ENCODE data around the gene FBXW11. TPM values are rescaled to one million over a fixed set of nuclear protein-coding genes. Genes with fewer than 3 reads are reported as not detected.

FBXW11 gene
- total RNA-seq, 2 donors from 2014 or later = 25.9 to 35.5 TPM

DNA sequence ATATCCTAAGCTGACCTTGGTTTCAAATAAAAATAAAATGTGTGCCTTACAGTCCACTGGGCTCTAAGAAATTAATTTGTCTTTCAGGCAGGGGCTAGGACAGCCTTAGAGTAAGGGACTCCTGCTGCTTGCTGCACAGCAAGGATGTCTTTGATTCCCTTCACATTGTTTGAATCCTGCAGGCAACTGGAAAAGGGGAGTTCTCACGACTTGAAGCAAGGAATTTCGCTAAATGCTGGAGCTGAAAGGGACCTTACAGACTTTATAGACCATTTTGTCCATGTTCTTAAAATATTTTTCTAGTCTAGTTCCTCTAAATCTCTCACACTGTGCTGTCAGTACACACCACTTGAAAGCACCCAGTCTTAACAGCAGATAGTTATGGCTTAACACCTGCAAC lies 35.6 kb downstream of the FBXW11 start:
- intact Hi-C loops (cut with DNase I) = no loop called here

DNA sequence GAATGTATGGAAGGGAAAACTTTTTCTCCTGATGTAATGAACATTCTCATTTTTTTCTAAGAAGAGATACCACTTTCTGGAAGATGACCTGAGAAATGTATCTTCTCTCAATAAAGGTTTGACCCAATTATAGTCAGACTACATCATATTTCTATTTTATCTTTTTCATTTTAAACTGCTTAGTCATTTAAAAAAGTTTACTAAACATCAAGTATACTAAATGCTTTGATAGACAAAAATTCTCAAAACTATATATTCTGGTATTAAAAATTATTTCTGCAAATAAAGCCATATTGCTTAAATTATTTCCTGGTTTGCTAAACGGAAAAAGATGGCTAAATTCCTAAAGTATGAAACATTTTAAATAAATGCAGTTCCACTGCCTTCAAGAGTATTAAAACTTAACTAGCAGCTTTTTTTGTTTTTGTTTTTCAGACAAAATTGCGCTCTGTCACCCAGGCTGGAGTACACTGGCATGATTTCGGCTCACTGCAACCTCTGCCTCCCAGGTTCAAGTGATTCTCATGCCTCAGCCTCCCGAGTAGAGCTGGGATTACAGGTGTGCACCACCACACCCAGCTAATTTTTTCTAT lies 37.1 kb downstream of the FBXW11 start:
- TF ChIP-seq, protein P1, sequence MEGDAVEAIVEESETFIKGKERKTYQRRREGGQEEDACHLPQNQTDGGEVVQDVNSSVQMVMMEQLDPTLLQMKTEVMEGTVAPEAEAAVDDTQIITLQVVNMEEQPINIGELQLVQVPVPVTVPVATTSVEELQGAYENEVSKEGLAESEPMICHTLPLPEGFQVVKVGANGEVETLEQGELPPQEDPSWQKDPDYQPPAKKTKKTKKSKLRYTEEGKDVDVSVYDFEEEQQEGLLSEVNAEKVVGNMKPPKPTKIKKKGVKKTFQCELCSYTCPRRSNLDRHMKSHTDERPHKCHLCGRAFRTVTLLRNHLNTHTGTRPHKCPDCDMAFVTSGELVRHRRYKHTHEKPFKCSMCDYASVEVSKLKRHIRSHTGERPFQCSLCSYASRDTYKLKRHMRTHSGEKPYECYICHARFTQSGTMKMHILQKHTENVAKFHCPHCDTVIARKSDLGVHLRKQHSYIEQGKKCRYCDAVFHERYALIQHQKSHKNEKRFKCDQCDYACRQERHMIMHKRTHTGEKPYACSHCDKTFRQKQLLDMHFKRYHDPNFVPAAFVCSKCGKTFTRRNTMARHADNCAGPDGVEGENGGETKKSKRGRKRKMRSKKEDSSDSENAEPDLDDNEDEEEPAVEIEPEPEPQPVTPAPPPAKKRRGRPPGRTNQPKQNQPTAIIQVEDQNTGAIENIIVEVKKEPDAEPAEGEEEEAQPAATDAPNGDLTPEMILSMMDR (IDR thresholded peaks at IDR 0.05) = no peak
- DNase-seq = no peak
- H3K9me3 ChIP-seq = no peaks in the 10 kb centered on the region
- H3K4me1 ChIP-seq = no peaks in the 10 kb centered on the region
- H3K4me3 ChIP-seq = no peak overlapping the region
- intact Hi-C loops (cut with DNase I) = no loop called here
- H3K27me3 ChIP-seq = no peaks in the 10 kb centered on the region
- H3K27ac ChIP-seq = no peak overlapping the region
- H3K36me3 ChIP-seq = no peaks in the 10 kb centered on the region
- H3K9ac ChIP-seq (ENCODE audit: low read depth in 2 of 2, low read length in 2 of 2) = no peak overlapping the region

More for the DNA sequence above, 35.6 kb downstream of the FBXW11 start:
- no peaks in the 10 kb centered on the region for H3K9me3 ChIP-seq
- no peak for DNase-seq
- no peaks in the 10 kb centered on the region for H3K27me3 ChIP-seq
- no peaks in the 10 kb centered on the region for H3K4me1 ChIP-seq
- no peaks in the 10 kb centered on the region for H3K36me3 ChIP-seq
- no peak overlapping the region for H3K27ac ChIP-seq
- no peak overlapping the region for H3K4me3 ChIP-seq
- no peak overlapping the region for H3K9ac ChIP-seq (ENCODE audit: low read depth in 2 of 2, low read length in 2 of 2)
- TF ChIP-seq, protein P1 (IDR thresholded peaks at IDR 0.05) = no peak

DNA sequence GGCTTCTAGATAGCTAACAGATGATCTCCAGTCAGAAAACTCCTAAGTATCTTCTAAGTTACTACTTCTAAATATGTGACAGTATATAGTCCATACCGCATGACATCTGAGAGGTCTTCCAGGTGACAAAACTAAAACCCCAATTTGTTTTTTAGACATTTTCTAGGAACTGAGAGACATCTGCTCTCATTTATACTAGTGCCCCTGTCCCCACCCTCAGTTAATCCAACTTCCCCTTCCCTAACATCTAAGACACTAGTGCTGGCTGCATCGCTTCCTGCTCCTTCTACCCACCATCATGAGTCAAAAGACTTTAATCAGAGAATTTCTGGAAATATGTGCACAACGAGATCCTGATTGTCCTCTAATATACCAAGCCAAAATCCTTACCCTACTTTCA lies 37.9 kb downstream of the FBXW11 start:
- H3K4me1 ChIP-seq = no peaks in the 10 kb centered on the region
- H3K27me3 ChIP-seq = no peaks in the 10 kb centered on the region
- no peak overlapping the region for H3K4me3 ChIP-seq
- TF ChIP-seq, protein P1 (IDR thresholded peaks at IDR 0.05) = no peak
- no peak for DNase-seq
- no peak overlapping the region for H3K9ac ChIP-seq (ENCODE audit: low read depth in 2 of 2, low read length in 2 of 2)
- H3K36me3 ChIP-seq = no peaks in the 10 kb centered on the region
- H3K27ac ChIP-seq = no peak overlapping the region
- no peaks in the 10 kb centered on the region for H3K9me3 ChIP-seq
- intact Hi-C loops (cut with DNase I) = no loop called here

DNA sequence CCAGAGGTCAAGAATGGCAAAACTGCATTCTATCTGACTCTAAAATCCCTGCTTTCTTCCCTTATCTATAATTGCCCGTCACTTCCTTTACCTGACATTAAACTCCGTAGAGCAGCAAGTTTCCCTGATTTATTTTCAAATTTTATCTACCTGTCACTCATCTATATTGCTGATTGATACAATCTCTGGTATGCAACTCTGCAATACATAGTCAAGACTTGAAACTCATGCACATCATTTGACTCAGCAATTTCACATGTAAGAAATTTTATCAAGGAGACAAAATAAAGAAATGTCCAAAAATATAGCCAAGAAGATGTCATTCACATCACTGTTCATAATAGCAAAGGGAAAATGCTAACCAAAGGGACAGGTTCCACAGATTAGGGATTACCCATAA lies 39.5 kb downstream of the FBXW11 start:
- no peak for DNase-seq
- Histone ChIP-seq H3K27me3 (no peaks in the 10 kb centered on the region), H3K4me3 (no peak overlapping the region), H3K9ac (ENCODE audit: low read depth in 2 of 2, low read length in 2 of 2) (no peak overlapping the region), H3K27ac (no peak overlapping the region), H3K36me3 (no peaks in the 10 kb centered on the region), H3K9me3 (no peaks in the 10 kb centered on the region), H3K4me1 (no peaks in the 10 kb centered on the region)
- intact Hi-C loops (cut with DNase I) = no loop called here
- TF ChIP-seq, protein P1 (IDR thresholded peaks at IDR 0.05) = no peak

DNA sequence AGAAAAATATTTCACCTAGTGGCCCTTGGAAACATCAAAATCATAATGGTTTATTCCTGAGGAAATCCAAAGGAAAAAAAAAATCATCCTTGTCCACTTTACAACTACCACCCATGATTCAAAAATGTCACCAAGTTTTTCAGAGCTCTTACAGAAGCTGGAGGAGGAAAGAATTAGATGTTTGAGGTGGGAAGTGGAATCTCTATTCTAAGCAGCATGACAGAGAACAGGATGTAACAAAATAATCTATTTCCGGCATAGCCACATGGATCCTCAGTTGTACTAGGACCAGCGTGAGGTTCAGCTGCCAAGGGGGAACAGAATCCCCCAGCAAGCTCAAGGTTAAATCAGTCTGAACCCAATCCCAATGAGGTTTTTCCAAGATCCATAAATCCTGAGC lies 40.2 kb downstream of the FBXW11 start:
- Histone ChIP-seq H3K4me3 (no peak overlapping the region), H3K27me3 (no peaks in the 10 kb centered on the region), H3K4me1 (no peaks in the 10 kb centered on the region), H3K9ac (ENCODE audit: low read depth in 2 of 2, low read length in 2 of 2) (no peak overlapping the region), H3K9me3 (no peaks in the 10 kb centered on the region), H3K27ac (no peak overlapping the region), H3K36me3 (no peaks in the 10 kb centered on the region)
- intact Hi-C loops (cut with DNase I) = no loop called here
- no peak for DNase-seq
- TF ChIP-seq, protein P1 (IDR thresholded peaks at IDR 0.05) = no peak

Data from colonic mucosa (tissue), 4 donors.